ENCODE results near the gene THSD4.
"Not testable (repeated sequence)": the region's sequence is repeated elsewhere in the genome, so short reads cannot be mapped to it uniquely, and the experiment has no call there.

THSD4 gene

GRCh38 chr15:71197620-71198019 is 82.3 kb downstream of the THSD4 start:
- DNase-seq = no peak

DNA sequence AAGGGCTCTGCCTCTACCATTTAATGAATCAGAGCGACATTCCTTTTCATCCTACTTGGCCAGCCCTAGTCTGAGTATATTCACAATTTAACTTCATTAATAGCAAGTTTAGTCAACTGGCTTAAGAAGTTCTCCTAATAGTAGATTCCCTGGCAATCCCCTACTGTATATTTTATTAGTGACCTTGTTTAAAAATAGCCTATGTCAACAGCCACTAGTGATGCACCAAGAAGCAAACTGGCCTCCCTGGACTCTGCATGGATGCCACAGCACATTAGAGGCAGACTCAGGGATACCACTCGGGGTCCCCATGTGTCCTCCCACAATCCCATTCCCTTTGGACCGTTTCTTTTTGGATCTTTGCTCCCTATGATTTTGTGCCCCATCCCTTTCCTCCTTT is 83.6 kb downstream of the THSD4 start:
- no peak for DNase-seq

DNA sequence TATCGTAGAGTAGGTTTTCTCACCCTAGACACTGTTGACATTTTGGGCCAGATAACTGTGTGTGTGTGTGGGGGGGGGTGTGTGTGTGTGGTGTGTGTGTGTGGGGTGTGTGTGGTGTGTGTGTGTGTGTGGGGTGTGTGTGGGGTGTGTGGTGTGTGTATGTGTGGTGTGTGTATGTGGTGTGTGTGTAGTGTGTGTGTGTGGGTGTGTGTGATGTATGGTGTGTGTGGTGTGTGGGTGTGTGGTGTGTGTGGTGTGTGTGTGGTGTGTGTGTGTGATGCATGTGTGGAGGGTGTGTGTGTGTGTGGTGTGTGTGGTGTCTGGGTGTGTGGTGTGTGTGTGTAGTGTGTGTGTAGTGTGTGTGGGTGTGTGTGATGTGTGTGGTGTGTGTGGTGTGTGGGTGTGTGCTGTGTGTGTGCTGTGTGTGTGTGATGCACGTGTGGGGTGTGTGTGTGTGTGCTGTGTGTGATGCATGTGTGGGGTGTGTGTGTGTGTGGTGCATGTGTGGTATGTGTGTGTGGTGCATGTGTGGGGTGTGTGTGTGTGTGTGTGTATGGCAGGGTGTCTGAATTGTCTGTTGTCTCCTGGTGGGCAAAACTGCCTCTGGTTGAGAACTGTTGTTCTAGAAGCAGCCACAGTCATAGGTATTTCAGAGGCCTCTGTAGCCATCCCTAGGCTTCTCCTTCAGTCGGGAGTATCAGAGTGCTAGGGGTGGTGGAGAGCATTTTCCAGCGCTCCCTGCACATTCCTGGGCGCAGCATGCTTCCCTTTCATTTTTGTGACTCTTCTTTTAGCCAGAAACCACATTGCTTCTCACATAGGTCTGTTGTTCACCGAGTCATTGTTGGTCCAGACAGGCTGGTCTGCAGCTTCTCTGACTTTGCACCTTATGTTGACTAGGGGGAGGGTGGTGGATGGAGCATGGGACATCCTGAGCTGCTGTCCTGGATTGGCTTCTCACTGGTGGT is 84.4 kb downstream of the THSD4 start:
- DNase-seq = no peak

DNA sequence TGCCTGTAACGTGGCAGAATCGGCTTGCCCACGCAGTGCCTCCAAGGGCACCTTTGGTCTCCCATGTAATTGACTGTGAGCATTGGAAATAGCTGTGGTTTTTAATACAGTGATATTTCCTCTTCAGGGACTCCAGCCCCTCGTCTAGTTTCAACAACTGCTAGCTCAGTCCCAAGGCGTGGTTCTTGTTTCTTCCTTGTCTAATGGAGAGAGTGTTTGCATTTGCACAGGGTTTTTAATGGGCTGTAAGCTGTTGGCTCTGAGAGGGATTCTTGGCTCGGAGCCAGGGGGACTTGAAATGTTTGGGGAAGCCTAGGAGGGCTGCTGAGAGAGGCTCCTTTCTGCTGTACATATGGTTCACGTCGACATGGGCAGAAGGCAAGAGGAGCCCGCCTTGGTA is 86.2 kb downstream of the THSD4 start:
- DNase-seq = peak; percentile 74

DNA sequence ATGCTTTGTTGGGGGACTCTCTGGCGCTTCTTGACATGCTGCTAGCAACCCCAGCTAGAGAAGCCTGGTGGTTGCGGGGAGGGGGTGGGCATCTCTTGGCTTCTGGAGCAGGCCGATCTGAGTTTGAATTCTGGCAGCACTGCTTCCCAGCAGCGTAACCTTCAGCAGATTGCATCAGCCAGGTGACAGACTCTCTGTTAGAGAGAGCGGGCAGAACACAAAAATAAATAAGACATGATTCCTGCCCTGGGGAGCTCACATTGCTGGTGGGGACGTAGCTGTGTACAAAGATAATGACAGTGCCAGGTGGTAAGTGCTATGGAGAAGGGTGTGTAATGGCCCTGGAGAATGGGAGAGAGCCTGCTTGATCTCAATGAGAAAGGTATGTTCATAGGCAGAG is 87.4 kb downstream of the THSD4 start:
- no peak for DNase-seq

GRCh38 chr15:71203586-71204474 is 88.6 kb downstream of the THSD4 start:
- no peak for DNase-seq

- no peak for DNase-seq
Measured at GRCh38 chr15:71207141-71207540, 91.9 kb downstream of the THSD4 start.

DNA sequence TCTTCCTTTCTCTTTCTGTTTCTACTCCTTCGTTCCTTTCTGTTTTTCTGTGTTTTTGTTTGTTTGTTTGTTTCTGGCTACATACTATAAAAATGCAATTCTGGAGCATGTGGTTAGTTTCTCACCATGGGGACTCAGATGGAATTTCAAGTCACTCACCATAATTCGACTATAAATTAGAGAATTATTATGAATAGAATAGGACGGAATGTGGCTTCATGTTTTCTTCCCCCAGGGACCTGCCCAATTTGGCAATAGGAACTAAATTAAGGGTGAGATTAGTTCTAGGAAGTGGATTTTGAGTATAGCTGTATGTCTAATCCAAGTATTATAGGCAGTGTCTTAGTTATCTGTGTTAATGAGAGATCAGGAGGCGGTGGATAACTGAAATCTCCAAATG is 96.9 kb downstream of the THSD4 start:
- DNase-seq = no peak

DNA sequence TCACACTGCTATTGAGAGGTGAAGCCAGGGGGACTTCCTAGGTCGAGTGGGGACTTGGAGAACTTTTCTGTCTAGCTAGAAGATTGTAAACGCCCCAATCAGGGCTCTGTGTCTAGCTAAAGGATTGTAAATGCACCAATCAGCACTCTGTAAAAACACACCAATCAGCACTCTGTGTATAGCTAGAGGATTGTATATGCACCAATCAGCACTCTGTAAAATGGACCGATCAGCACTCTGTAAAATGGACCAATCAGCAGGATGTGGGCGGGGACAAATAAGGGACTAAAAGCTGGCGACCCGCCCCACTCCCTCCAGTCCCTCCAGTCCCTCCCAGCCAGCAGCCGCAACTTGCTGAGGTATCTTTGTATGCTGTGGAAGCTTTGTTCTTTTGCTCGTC is 98.7 kb downstream of the THSD4 start:
- DNase-seq = not testable (repeated sequence)

GRCh38 chr15:71215126-71215894 is 100.0 kb downstream of the THSD4 start:
- DNase-seq = no peak

- DNase-seq = no peak
Measured at GRCh38 chr15:71218272-71218805, 103.1 kb downstream of the THSD4 start.

GRCh38 chr15:71219101-71219500 is 103.8 kb downstream of the THSD4 start:
- DNase-seq = no peak

GRCh38 chr15:71219645-71220044 is 104.4 kb downstream of the THSD4 start:
- no peak for DNase-seq

DNA sequence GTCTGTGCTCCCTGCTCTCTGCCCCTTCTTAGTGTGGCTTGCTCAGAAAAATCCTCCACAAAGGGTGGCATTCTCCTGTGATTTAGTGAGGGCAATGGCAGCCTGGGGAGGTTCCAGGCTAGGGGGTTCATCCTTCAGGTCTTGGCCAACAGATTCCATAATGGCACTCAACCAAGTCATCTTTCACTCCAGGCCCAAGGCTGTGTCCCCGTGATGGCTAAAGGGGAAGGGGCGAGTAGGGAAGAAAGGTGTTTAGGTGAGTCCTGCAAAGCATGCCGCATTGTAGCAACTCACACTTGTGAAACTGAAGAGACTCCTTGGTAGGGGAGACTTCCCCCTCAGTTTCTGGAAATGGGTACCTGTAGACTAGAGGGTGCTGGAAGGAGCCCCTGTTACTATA is 105.6 kb downstream of the THSD4 start:
- no peak for DNase-seq

- no peak for DNase-seq
Measured at GRCh38 chr15:71221417-71221816, 106.1 kb downstream of the THSD4 start.

DNA sequence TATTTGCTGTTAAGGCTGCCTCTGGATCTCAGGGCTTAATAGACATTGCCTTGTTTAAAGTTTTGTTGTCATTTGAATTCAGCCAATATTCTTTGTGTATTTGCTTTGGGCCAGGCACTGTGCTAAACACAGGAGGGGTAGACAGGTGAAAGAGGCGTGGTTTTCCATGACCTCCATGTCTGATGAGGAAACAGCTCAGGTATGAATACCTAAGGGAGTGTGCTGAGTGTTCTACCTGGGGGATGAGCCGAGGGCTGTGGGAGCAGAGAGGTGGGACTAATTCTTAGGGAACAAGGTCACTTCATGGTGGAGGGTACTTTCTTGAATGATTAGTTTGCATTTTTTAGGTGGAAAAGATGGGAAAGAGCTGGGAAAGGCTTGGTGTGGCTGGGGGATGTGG is 108.2 kb downstream of the THSD4 start:
- DNase-seq = no peak

GRCh38 chr15:71224024-71224423 is 108.8 kb downstream of the THSD4 start:
- no peak for DNase-seq

DNA sequence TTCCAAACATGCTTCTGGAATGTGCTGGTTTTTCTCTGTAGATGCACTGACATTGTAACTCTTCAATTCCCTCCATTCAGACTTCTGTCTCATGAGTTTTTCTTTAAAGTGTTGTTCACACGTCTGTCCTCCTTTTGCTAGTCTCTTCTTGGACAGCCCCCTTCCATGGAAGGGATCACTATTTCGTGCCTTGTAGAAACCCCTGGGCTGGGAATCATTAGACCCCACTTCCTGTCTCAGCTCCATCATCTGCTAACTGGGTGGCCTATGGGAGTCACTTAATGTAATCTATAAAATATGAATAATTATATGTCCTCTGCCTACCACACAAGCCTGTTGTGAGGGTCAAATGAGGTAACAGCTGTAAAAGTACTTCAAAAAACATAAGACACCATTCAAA is 110.6 kb downstream of the THSD4 start:
- no peak for DNase-seq

DNA sequence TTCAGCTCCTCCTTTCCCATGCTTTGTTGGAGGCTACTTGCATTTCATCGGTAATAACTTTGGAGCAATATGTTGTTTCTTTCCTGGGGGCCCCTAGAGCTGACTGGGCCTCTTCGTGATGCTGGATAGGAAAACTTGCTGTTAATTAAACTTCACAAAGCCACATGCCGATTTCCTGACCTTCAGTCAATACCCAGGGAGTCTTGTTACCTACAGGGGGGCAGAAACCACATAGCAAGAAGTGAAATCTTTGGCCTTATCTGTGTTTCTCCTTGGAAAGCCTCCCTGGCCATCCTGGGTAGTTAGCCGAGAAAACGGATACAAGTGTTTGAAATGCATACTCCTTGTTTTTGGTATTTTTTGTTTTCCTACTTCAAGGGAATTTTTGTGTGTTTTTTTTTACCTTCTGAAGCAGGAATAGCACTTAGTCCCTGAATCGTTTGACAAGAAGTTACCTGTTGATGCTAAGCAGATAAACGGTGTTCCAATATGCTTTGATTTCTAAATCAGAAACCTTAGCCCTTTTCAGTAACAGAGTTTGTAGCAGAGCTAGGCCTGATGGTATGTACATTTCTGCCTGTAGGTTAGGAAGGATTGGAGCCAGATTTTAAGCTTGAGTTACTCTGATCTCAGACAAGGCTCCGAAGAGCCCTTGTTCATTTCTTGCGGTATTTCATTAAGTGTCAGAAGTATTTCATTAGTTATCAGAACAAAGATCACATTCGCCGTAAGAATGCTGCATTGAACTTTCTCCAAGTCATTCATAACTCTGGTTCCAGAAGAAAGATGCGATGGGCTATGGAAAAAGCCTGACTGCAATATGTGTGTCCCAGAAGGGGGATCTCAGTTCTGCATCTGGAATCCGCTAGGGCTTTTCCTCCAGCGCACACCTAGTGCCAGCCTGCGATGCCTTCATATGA is 111.5 kb downstream of the THSD4 start:
- DNase-seq = peak; percentile 56

DNA sequence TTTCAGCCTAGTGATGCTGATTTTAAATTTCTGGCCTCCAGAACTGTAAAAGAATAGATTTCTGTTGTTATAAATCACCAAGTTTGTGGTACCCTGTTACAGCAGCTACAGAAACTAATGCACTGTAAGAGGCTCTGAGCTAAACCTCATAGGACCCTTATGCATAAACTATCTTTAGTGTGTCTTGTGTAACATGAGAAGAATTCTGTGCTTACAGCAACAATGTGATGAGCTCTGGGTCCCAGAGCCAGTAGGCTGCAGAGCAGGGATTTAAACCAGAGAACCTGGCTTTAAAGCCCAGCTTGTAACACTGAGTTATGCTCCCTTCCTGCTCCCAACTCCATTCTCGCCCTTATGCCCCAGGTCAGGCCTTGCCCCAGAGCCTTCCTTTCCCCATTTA is 113.1 kb downstream of the THSD4 start:
- DNase-seq = no peak

DNA sequence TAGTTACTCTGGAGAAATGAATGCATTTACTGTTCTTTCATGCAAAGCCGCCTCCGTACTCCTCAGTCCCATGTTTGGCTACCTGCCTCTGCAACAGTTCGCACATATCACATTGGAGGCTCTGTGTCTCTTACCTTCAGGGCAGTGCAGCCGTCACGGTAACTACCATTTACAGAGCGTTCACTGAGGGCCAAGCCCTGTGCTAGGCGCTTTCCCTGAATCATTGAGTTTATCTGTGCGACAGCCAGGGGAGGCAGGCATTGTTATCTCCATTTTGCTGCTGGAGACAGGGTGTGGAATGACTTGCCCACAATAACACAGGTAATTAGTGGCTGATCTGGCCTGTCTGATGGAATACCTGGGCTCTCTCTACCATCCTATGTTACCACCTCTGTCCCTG is 115.0 kb downstream of the THSD4 start:
- no peak for DNase-seq

- no peak for DNase-seq
Measured at GRCh38 chr15:71231758-71232157, 116.5 kb downstream of the THSD4 start.
